Activated CD4-positive, alpha-beta memory T cell treated with anti-CD3 and anti-CD28 coated beads, Interleukin-2, amount 10 ng/mL, durations not matched to agents 7 days and 5 days (primary cell): ENCODE results near the gene UBE2R2. TPM values are rescaled to one million over a fixed set of nuclear protein-coding genes. Genes with fewer than 3 reads are reported as not detected.
"Not testable (repeated sequence)": the region's sequence is repeated elsewhere in the genome, so short reads cannot be mapped to it uniquely, and the experiment has no call there.

Experiments
- CTCF ChIA-PET: fragments of 350-600 bp; sonication (Branson Sonifier 250); formaldehyde crosslinking; loops from one replicate; lab custom pipeline; 2021; ENCODE audit warnings: antibody characterized with exemption, inconsistent platforms; lab: Charles Lee
- POLR2A ChIA-PET: fragments of 350-600 bp; sonication (Branson Sonifier 250); formaldehyde crosslinking; loops from one replicate; lab custom pipeline; 2021; ENCODE audit warnings: antibody characterized with exemption; lab: Charles Lee
- DNase-seq: peaks from one replicate; pipeline ENCODE4 v3.0.0-alpha.2; 2020
- H3K27ac Mint-ChIP-seq: one replicate; pipeline ENCODE4 v1.8.0; 2021; ENCODE audit warnings: mild to moderate bottlenecking, mixed read lengths
- H3K27me3 Mint-ChIP-seq: one replicate; pipeline ENCODE4 v1.8.0; 2021; ENCODE audit warnings: mixed read lengths
- H3K36me3 Mint-ChIP-seq: one replicate; pipeline ENCODE4 v1.8.0; 2021; ENCODE audit warnings: low read depth, mixed read lengths
- H3K4me1 Mint-ChIP-seq: one replicate; pipeline ENCODE4 v1.8.0; 2021; ENCODE audit warnings: mixed read lengths
- H3K4me3 Mint-ChIP-seq: one replicate; pipeline ENCODE4 v1.8.0; 2021; ENCODE audit warnings: mild to moderate bottlenecking, mixed read lengths
- H3K9me3 Mint-ChIP-seq: one replicate; pipeline ENCODE4 v1.8.0; 2021; ENCODE audit warnings: mixed read lengths
- total RNA-seq, 2 experiments: library from RNA; stranded (reverse); gene quantifications; one replicate each; pipeline ENCODE4 v1.2.3, GENCODE V29; 2021

Gene UBE2R2
- total RNA-seq, 2 experiments from 2014 or later, result 35.8 to 37.7 TPM

GRCh38 chr9:33931326-33931725 is 114.4 kb downstream of the UBE2R2 start:
- no peaks in the 10 kb centered on the region for H3K9me3 Mint-ChIP-seq
- H3K4me3 Mint-ChIP-seq, result no peak overlapping the region
- POLR2A ChIA-PET, result no interaction called here

GRCh38 chr9:33932078-33932807 is 115.3 kb downstream of the UBE2R2 start:
- POLR2A ChIA-PET, result no interaction called here
- H3K27ac Mint-ChIP-seq, result no peak overlapping the region

More at GRCh38 chr9:33931326-33931725, 114.4 kb downstream of the UBE2R2 start:
- no peaks in the 10 kb centered on the region for H3K27me3 Mint-ChIP-seq
- peaks cover 70% of the 10 kb centered on the region for H3K36me3 Mint-ChIP-seq
- H3K4me1 Mint-ChIP-seq, result no peaks in the 10 kb centered on the region
- H3K27ac Mint-ChIP-seq, result no peak overlapping the region
- DNase-seq, result no peak
- CTCF ChIA-PET, result interaction anchor here (0.8 kb wide), 1 partner anchor 117 kb away, joined by 3 read pairs; no protein-coding TSS in a partner anchor

GRCh38 chr9:33934188-33934878 is 117.4 kb downstream of the UBE2R2 start:
- H3K9me3 Mint-ChIP-seq, result no peaks in the 10 kb centered on the region
- peaks cover 58% of the 10 kb centered on the region for H3K36me3 Mint-ChIP-seq
- no peak overlapping the region for H3K4me3 Mint-ChIP-seq
- no peak for DNase-seq
- no peaks in the 10 kb centered on the region for H3K27me3 Mint-ChIP-seq
- H3K27ac Mint-ChIP-seq, result no peak overlapping the region
- H3K4me1 Mint-ChIP-seq, result no peaks in the 10 kb centered on the region
- CTCF ChIA-PET, result interaction anchor here (1.5 to 2.7 kb wide), 2 partner anchors 10 to 13 kb away, joined by 4 to 10 read pairs; no protein-coding TSS in a partner anchor
- POLR2A ChIA-PET, result interaction anchor here (1.4 kb wide), 1 partner anchor 14 kb away, joined by 3 read pairs; no protein-coding TSS in a partner anchor

More at GRCh38 chr9:33932078-33932807, 115.3 kb downstream of the UBE2R2 start:
- Mint-ChIP-seq H3K27me3 (no peaks in the 10 kb centered on the region), H3K36me3 (peaks cover 66% of the 10 kb centered on the region), H3K4me3 (no peak overlapping the region), H3K4me1 (no peaks in the 10 kb centered on the region), H3K9me3 (no peaks in the 10 kb centered on the region)
- no peak for DNase-seq
- CTCF ChIA-PET, result interaction anchor here (1.5 to 1.8 kb wide), 2 partner anchors 141 to 320 kb away, joined by 3 to 5 read pairs; no protein-coding TSS in a partner anchor

- Mint-ChIP-seq H3K27me3 (no peaks in the 10 kb centered on the region), H3K36me3 (peaks cover 44% of the 10 kb centered on the region), H3K4me1 (no peaks in the 10 kb centered on the region), H3K27ac (no peak overlapping the region), H3K4me3 (no peak overlapping the region), H3K9me3 (no peaks in the 10 kb centered on the region)
- DNase-seq, result no peak
- CTCF ChIA-PET, result interaction anchor here (0.9 kb wide), 1 partner anchor 12 kb away, joined by 3 read pairs; no protein-coding TSS in a partner anchor
- POLR2A ChIA-PET, result no interaction called here
Observed at GRCh38 chr9:33939924-33940874, 123.2 kb downstream of the UBE2R2 start.

- ChIA-PET POLR2A (no interaction called here), CTCF (interaction anchor here (0.6 kb wide), 1 partner anchor 553 kb away, joined by 4 read pairs; no protein-coding TSS in a partner anchor)
- Mint-ChIP-seq H3K4me1 (no peaks in the 10 kb centered on the region), H3K9me3 (no peaks in the 10 kb centered on the region), H3K36me3 (peaks cover 45% of the 10 kb centered on the region), H3K4me3 (no peak overlapping the region), H3K27me3 (no peaks in the 10 kb centered on the region), H3K27ac (no peak overlapping the region)
- DNase-seq, result no peak
Observed at GRCh38 chr9:33942471-33943083, 125.6 kb downstream of the UBE2R2 start.

GRCh38 chr9:33943389-33943788 is 126.4 kb downstream of the UBE2R2 start:
- ChIA-PET CTCF (no interaction called here), POLR2A (no interaction called here)
- no peaks in the 10 kb centered on the region for H3K9me3 Mint-ChIP-seq
- H3K27me3 Mint-ChIP-seq, result no peaks in the 10 kb centered on the region
- H3K4me3 Mint-ChIP-seq, result no peak overlapping the region
- H3K27ac Mint-ChIP-seq, result no peak overlapping the region
- peaks cover 52% of the 10 kb centered on the region for H3K36me3 Mint-ChIP-seq
- H3K4me1 Mint-ChIP-seq, result no peaks in the 10 kb centered on the region
- no peak for DNase-seq

GRCh38 chr9:33946779-33947535 is 130.0 kb downstream of the UBE2R2 start:
- H3K27ac Mint-ChIP-seq, result no peak overlapping the region
- CTCF ChIA-PET, result no interaction called here
- H3K4me1 Mint-ChIP-seq, result no peaks in the 10 kb centered on the region
- no peaks in the 10 kb centered on the region for H3K9me3 Mint-ChIP-seq
- H3K4me3 Mint-ChIP-seq, result no peak overlapping the region
- H3K27me3 Mint-ChIP-seq, result no peaks in the 10 kb centered on the region
- POLR2A ChIA-PET, result no interaction called here
- H3K36me3 Mint-ChIP-seq, result peaks cover 48% of the 10 kb centered on the region
- no peak for DNase-seq

- peaks cover 2% of the 10 kb centered on the region for H3K4me1 Mint-ChIP-seq
- H3K27ac Mint-ChIP-seq, result no peak overlapping the region
- no peaks in the 10 kb centered on the region for H3K9me3 Mint-ChIP-seq
- H3K36me3 Mint-ChIP-seq, result peaks cover 47% of the 10 kb centered on the region
- POLR2A ChIA-PET, result no interaction called here
- CTCF ChIA-PET, result no interaction called here
- no peak overlapping the region for H3K4me3 Mint-ChIP-seq
- H3K27me3 Mint-ChIP-seq, result no peaks in the 10 kb centered on the region
- no peak for DNase-seq
Observed at GRCh38 chr9:33950371-33950770, 133.4 kb downstream of the UBE2R2 start.

- Mint-ChIP-seq H3K4me1 (peaks cover 2% of the 10 kb centered on the region), H3K9me3 (no peaks in the 10 kb centered on the region), H3K27me3 (no peaks in the 10 kb centered on the region), H3K27ac (no peak overlapping the region), H3K36me3 (peaks cover 52% of the 10 kb centered on the region), H3K4me3 (no peak overlapping the region)
- DNase-seq, result no peak
- CTCF ChIA-PET, result interaction anchor here (0.8 to 1.7 kb wide), 2 partner anchors 12 to 122 kb away, joined by 3 to 8 read pairs; no protein-coding TSS in a partner anchor
- POLR2A ChIA-PET, result no interaction called here
Observed at GRCh38 chr9:33952066-33952465, 135.1 kb downstream of the UBE2R2 start.

GRCh38 chr9:33956544-33956943 is 139.6 kb downstream of the UBE2R2 start:
- Mint-ChIP-seq H3K9me3 (no peaks in the 10 kb centered on the region), H3K27me3 (no peaks in the 10 kb centered on the region), H3K36me3 (peaks cover 49% of the 10 kb centered on the region), H3K27ac (no peak overlapping the region), H3K4me3 (no peak overlapping the region), H3K4me1 (peaks cover 2% of the 10 kb centered on the region)
- no peak for DNase-seq
- POLR2A ChIA-PET, result no interaction called here
- CTCF ChIA-PET, result no interaction called here

GRCh38 chr9:33959725-33960124 is 142.8 kb downstream of the UBE2R2 start:
- POLR2A ChIA-PET, result no interaction called here
- no peak overlapping the region for H3K4me3 Mint-ChIP-seq
- CTCF ChIA-PET, result no interaction called here
- DNase-seq, result no peak
- H3K27ac Mint-ChIP-seq, result no peak overlapping the region
- no peaks in the 10 kb centered on the region for H3K9me3 Mint-ChIP-seq
- peaks cover 38% of the 10 kb centered on the region for H3K36me3 Mint-ChIP-seq
- peaks cover 2% of the 10 kb centered on the region for H3K4me1 Mint-ChIP-seq
- no peaks in the 10 kb centered on the region for H3K27me3 Mint-ChIP-seq

- H3K27me3 Mint-ChIP-seq, H3K27ac Mint-ChIP-seq, POLR2A ChIA-PET: not testable (repeated sequence)
Observed at GRCh38 chr9:33962468-33962867, 145.5 kb downstream of the UBE2R2 start.

More at GRCh38 chr9:33962468-33962867, 145.5 kb downstream of the UBE2R2 start:
- peaks cover 29% of the 10 kb centered on the region for H3K36me3 Mint-ChIP-seq
- H3K9me3 Mint-ChIP-seq, DNase-seq, CTCF ChIA-PET, H3K4me1 Mint-ChIP-seq, H3K4me3 Mint-ChIP-seq: not testable (repeated sequence)
